ENCODE measurements around the gene ALK.

The ALK gene

DNA sequence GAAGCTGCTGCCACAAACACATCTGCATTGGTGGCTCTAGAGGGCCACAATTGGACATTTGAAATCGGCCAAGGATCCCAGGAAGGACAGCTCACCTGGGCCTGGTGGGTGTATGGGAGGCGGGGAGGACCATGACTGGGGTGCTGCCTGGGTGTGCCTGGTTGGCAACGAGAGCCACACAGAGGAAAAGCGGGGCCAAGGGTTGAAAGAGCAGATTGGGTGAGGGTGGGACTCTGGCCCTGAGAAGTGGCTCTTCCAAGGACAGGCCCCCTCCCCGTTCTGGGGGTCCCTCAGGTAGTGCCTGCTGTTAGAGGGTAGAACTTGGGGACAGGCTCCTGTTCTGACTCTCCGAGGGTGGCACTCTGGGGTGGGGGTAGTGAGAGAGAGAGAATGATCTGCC, 703.3 kb downstream of the ALK start:
- no peak for TF ChIP-seq GATA3 (IDR thresholded peaks at IDR 0.05; ENCODE audit: low read depth, low read length)
- TF ChIP-seq GATA2 (IDR thresholded peaks at IDR 0.05; ENCODE audit: low read depth, low read length) = no peak

DNA sequence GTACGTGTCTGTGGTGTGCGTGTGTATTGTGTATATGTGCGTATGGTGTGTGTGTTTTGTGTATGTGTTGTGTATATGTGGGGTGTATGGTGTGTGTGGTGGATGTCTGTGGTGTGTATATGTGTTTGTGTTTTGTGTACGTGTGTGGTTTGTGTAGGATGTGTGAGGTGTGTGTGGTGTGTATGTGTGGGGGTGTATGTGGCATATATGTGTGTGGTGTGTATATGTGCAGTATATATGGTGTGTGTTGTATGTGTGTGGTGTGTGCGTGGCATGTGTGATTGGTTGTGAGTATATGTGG, 704.8 kb downstream of the ALK start:
- TF ChIP-seq GATA3 (IDR thresholded peaks at IDR 0.05; ENCODE audit: low read depth, low read length) (no peak), GATA2 (IDR thresholded peaks at IDR 0.05; ENCODE audit: low read depth, low read length) (no peak)

DNA sequence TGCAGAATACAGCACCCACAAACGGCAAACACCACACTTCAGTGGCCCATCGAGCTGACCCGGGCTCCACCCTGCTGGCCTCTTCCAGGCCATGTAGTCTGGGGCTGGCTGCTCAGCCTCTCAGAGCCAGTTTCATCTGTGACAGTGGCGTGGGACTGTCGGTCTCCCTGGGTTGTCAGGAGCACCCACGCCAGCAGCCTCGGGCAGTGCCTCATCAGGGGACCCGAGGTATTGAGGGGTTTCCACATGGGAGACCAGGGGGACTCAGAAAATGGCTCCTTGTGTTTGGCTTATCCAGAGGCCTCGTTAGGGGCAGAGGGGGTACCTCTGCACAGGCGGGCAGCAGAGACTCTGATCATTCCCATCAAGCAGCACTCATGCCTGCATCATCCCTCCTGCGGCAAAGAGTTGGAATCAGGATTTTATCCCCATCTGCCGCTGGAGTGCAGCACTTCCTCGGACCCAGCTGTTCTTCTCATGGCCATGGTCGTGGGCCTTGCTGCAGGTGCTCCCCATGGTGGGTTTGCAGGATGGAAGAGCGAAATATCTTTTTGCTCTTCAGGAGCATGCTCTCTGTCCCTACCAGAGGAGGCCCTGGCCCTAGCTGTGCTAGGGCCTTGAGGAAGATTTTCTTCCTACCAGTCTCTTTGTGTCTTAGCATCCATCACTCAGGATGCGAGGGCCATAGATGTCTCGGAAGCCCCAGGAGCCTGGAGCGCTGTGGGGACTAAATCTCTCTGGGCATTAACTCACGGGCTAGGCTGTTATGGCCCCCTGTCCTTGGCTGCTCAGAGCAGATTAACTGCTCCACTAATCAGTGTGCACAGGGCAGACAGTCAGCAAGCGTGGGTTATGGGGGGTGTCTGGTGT, 705.4 kb downstream of the ALK start:
- no peak for TF ChIP-seq GATA2 (IDR thresholded peaks at IDR 0.05; ENCODE audit: low read depth, low read length)
- no peak for TF ChIP-seq GATA3 (IDR thresholded peaks at IDR 0.05; ENCODE audit: low read depth, low read length)

DNA sequence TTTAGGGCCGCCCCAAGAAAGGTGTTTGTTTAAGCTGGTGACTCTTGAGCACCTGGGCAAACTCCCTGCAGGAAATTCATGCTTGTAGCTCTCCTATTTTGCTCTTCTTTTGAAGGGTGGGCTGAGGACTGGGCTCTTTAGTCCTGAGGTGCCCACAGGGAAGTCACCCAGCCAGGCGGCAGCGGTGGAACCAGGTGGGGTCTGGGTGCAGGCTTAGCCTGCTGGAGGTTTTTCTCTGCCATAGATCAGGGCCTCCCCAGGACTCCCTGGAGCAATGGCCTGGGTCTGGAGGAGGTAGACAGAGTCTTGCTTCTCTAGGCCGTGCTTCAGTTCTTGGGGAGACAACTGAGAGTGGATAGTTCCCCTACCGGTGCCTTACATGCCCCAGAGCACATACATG, 706.3 kb downstream of the ALK start:
- TF ChIP-seq GATA3 (IDR thresholded peaks at IDR 0.05; ENCODE audit: low read depth, low read length) = no peak

DNA sequence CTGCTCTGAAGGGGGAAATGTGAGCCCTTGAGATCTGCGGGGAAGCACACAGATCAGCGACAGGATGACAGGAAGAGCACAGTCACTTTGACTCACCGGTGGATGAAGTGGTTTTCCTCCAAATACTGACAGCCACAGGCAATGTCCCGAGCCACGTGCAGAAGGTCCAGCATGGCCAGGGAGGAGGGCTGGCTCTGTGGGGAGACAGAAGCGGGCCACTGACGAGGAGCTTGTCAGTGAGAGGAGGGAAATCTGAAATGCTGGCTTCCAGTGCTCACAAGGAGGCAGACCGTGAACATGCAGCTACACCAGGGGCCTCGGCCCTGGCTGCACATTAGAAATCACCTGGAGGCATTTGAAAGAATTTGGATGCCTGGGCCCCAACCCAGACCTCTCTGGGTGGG, 707.5 kb downstream of the ALK start:
- no peak for TF ChIP-seq GATA2 (IDR thresholded peaks at IDR 0.05; ENCODE audit: low read depth, low read length)
- no peak for TF ChIP-seq GATA3 (IDR thresholded peaks at IDR 0.05; ENCODE audit: low read depth, low read length)

DNA sequence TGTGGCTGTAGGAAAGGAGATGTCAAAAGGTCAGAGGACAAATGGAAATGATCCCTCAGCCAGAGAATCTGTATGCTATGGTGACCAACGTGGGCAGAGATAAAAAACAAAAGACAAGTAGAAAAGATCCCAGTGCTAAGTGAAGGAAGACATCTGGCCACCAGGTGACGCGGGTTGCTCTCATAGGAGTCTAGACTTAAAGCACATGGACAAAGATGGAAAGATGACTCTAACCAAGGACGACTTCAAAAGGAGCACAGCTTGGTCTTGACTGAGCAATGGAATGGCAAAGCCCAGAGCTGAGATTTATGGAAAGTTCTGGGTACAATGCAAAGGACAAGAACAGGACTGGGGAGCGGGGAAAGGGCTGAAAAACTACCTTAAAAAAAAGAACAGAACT, 709.4 kb downstream of the ALK start:
- no peak for TF ChIP-seq GATA2 (IDR thresholded peaks at IDR 0.05; ENCODE audit: low read depth, low read length)

DNA sequence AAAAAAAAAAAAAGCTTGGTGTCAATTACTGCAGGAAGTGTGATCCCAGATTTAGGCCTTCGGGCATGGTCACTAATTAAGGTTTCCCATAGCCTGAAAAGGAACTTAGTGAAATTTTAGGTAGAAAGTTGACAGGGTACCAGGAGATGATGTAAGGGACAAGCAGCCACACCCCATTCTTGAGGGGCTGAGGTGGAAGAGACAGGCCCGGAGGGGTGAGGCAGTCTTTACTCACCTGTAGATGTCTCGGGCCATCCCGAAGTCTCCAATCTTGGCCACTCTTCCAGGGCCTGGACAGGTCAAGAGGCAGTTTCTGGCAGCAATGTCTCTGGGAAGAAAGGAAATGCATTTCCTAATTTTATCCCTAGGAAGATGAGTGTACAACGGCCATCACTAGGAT, 711.8 kb downstream of the ALK start:
- TF ChIP-seq GATA2 (IDR thresholded peaks at IDR 0.05; ENCODE audit: low read depth, low read length) = no peak
- no peak for TF ChIP-seq GATA3 (IDR thresholded peaks at IDR 0.05; ENCODE audit: low read depth, low read length)

DNA sequence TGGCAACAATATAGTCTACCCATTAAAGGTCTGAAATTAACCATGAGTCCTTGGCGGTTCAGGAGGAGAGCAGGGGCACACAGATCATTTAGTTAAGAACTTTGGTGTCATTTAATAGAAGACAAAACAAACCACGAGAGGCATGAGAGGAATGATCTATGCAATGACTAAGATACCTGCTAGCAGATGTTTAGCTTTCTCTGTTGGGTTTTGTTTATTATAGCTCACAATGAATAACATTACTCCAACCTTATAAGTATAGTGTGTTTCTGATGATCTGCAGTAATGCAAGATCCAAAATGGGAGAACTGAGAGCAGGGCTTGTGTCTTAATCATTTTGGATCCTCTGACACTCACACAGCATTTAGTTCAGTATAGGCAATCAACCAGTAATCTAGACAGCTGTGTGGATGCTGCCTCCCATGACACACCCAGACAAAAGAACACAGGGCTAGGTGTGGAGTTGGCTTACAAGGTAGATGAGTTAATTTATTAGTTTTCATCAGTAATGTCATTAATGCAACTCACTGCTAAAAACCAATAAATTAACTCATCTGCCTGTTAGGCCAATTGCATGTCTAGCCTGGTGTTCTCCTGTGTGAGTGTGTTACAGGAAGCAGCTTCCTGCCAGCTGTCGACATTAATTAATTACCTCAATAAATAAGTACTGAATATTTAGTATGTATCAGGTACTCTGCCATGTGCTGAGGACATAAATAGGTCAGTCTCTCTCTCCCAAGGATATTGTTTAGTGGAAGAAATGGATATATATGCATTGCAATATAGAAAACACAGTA, 713.8 kb downstream of the ALK start:
- TF ChIP-seq GATA3 (IDR thresholded peaks at IDR 0.05; ENCODE audit: low read depth, low read length) = no peak
- no peak for TF ChIP-seq GATA2 (IDR thresholded peaks at IDR 0.05; ENCODE audit: low read depth, low read length)

DNA sequence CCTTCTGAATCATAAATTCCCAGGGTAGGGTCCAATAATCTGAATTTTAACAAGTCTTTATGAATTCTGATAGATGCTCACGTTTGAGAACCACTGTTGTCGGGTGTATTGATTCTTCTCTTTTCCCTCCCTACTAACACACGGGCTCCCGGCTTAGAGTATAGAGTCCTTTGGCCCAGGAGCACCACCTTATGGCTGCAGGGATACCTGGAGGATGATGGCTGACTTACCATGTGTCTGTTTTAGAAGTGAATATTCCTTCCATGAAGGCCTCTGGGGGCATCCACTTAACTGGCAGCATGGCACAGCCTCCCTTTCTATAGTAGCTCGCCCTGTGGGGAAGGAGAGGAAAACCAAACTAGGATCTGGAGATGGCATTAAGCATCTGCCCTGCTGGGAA, 714.4 kb downstream of the ALK start:
- TF ChIP-seq GATA2 (IDR thresholded peaks at IDR 0.05; ENCODE audit: low read depth, low read length) = no peak

DNA sequence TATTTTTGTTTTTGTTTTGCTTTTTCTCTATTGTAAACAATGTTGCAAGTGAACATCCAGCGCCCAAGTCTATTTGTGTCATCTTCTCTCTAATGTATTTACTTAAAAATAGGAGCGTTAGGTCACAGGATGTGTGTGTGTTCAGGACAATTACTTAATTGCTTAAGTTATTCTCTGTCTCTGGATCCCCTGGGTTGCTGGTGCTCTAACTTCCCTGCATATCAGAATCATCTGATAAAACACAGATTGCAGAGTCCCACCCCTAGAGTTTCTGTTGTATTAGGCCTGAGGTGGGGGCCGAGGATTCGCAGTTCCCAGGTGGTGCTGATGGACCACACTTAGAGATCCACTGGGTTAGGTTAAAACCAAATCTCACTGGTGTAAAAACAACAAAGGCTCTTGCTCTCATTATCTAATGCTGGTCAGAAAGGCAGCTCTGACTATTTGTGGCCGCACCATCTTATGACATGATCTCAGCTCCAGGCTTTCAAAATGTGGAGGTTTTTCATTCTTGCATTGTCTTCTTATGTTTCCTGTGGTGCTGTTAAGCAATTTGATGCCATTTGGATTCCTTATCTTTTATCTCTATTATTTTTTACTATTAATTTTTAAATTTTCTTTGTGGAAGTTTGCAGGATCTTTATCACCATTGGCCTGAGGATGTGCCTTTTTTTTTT, 718.4 kb downstream of the ALK start:
- TF ChIP-seq GATA2 (IDR thresholded peaks at IDR 0.05; ENCODE audit: low read depth, low read length) = peak; percentile 40; the same call in 1 of the 2 replicates
- TF ChIP-seq GATA3 (IDR thresholded peaks at IDR 0.05; ENCODE audit: low read depth, low read length) = no peak

DNA sequence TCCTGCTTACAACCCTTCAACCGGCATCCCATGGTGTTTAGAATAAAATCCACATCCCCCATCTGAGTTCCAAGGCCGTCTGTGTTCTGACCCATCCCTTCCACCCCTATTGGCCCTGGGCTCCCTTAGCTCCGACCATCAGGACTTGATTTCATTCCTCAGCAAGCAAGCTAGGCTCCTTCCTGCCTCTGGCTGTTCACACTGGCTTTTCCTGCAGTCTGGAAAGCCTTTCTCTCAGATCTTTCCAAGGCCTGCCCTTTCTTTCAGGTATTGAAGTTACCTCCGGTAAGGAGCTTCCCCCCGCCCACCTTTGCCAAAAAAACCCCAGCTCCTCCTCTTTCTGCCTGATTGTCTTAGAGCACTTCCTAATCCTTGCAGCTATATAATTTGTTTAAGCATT, 719.4 kb downstream of the ALK start:
- no peak for TF ChIP-seq GATA3 (IDR thresholded peaks at IDR 0.05; ENCODE audit: low read depth, low read length)
- TF ChIP-seq GATA2 (IDR thresholded peaks at IDR 0.05; ENCODE audit: low read depth, low read length) = peak; percentile 31; the same call in 1 of the 2 replicates

DNA sequence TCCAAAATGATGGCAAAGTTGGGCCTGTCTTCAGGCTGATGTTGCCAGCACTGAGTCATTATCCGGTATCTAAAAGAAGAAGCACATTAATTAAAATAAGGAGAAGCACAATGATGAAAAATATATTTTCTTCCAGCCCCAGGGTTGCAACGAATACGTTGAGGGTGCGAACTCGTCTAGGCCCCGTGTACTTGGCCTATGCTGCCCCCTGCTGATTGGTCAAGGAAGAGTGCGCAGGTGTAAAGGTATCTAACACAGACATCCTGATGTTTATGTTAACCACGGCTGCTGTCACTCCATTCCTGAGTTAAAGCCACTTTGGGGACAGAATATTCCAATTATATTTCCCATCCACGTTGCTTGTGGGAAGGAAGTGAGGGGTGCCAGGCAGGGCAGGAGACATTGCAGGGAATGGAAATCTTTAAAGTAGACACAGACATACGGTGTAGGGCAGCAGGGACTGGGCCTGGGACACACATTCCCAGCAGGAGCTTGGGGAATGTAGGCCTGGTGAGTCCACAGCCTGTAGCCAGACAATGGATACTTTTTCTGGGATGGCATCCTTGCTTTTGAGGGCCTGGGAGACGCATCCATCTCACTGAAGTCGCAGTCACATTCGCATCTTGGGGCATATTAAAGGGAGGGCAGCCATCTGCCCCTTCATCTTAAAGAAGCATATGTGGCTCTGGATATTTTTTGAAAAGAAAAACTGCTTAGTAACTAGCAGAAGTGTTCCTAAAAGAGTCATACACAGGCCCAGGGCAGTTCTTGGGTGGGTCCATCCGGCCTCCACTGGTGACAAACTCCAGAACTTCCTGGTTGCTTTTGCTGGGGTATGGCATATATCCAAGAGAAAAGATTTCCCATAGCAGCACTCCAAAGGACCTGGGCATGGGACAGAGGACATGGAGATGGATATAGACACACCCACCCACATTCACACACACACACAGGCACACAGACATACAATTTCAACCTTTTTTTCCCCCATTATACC, 724.3 kb downstream of the ALK start:
- no peak for TF ChIP-seq GATA3 (IDR thresholded peaks at IDR 0.05; ENCODE audit: low read depth, low read length)
- no peak for TF ChIP-seq GATA2 (IDR thresholded peaks at IDR 0.05; ENCODE audit: low read depth, low read length)

DNA sequence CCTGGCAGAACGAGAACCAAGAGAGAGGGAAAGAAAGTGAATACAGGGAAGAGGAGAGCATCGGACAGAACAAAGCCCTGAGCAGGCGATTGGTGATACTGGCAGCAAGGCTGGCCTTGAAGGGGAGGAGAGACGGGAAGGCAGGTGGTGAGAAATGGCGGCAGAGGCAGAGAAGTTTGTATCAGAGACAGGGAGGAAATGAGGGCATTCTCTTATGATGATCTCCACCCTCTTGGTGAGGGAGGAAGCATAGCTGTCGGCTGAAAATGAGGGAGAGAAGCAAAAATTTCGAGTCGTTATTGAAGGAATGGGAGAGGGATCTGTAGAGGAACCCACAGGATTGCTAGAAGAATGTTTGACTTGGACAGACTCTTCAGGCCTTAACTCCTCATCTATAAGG, 725.6 kb downstream of the ALK start:
- no peak for TF ChIP-seq GATA3 (IDR thresholded peaks at IDR 0.05; ENCODE audit: low read depth, low read length)
- TF ChIP-seq GATA2 (IDR thresholded peaks at IDR 0.05; ENCODE audit: low read depth, low read length) = no peak

DNA sequence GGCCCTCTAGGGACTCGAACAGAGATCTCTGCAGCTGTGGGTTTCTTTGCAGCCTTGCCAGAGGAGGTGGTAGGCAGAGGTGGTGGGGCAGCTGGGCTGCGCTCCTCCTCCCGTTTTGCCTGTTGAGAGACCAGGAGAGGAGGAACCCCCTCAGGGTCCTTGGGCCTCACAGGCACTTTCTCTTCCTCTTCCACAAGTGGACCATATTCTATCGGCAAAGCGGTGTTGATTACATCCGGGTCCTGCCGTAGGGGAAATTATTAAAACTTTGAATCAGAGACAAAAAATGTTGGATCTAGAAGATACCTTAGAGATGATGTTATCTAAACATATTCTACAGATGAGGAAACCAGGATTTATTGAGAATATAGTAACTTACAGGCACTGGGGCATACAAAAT, 727.7 kb downstream of the ALK start:
- TF ChIP-seq GATA3 (IDR thresholded peaks at IDR 0.05; ENCODE audit: low read depth, low read length) = no peak
- no peak for TF ChIP-seq GATA2 (IDR thresholded peaks at IDR 0.05; ENCODE audit: low read depth, low read length)
